Natural killer cell treated with Interleukin-12 subunit alpha and Interleukin-12 subunit beta and Interleukin-15 and Interleukin-18, amount 100 ng/mL, for 72 hours (primary cell): Measurements from ENCODE around the gene TMIGD1. TPM values are rescaled to one million over a fixed set of nuclear protein-coding genes. Genes with fewer than 3 reads are reported as not detected.
"Not testable (repeated sequence)": the region's sequence is repeated elsewhere in the genome, so short reads cannot be mapped to it uniquely, and the experiment has no call there.

Source experiments
- ATAC-seq, 2 donors: fragments of 150-1000 bp; cut with Tn5 transposase in 1 of 2; sonication (Bioruptor Pico), chemical (Tn5 transposase) in 1 of 2; 2 replicates each; pipeline ENCODE4 v1.10.0; 2021
- DNase-seq: peaks from one replicate; pipeline ENCODE4 v3.0.0; 2022; ENCODE audit warnings: low spot score
- H3K27ac Mint-ChIP-seq, 2 donors: 1 replicate in 1 of 2; 2 replicates in 1 of 2; pipeline ENCODE4 v1.8.0; 2022; ENCODE audit warnings: mixed read lengths in 2 of 2, mild to moderate bottlenecking in 1 of 2, moderate library complexity in 1 of 2
- H3K27me3 Mint-ChIP-seq, 2 donors: 1 replicate in 1 of 2; 2 replicates in 1 of 2; pipeline ENCODE4 v1.8.0; 2022; ENCODE audit warnings: mixed read lengths in 2 of 2
- H3K36me3 Mint-ChIP-seq: one replicate; pipeline ENCODE4 v1.8.0; 2022; ENCODE audit warnings: mixed read lengths
- H3K4me1 Mint-ChIP-seq, 2 donors: 1 replicate in 1 of 2; 2 replicates in 1 of 2; pipeline ENCODE4 v1.8.0; 2022; ENCODE audit warnings: low read depth in 2 of 2, mixed read lengths in 2 of 2, mild to moderate bottlenecking in 1 of 2
- H3K4me3 Mint-ChIP-seq: one replicate; pipeline ENCODE4 v1.8.0; 2022; ENCODE audit warnings: mixed read lengths
- H3K9me3 Mint-ChIP-seq: 2 replicates; pipeline ENCODE4 v1.8.0; 2022; ENCODE audit warnings: mixed read lengths
- total RNA-seq, 2 donors: library from RNA; stranded (reverse); gene quantifications; one replicate each; pipeline ENCODE4 v1.2.3, GENCODE V29; 2022

TMIGD1 gene
- total RNA-seq, 2 donors from 2014 or later = not detected

DNA sequence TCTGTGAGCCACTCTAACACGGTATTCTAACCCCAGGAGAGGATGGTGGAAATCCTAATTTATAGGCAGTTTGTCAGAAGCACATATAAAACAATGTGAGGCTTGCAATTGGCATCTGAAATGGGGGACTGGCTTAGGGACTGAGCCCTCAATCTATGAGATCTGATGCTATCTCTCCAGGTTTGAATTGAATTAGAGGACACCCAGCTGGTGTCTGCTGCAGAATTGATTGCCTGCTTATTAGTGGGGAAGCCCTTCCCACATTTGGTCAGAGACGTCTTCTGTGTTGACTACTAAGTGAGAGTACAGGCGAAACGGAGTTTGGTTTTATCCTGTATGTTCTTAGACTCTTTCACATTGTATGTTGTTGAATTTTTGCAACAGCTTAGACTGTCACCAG is 13.6 kb upstream of the TMIGD1 start:
- Mint-ChIP-seq H3K4me3 (no peak overlapping the region), H3K4me1 (peaks cover 25 to 28% of the 10 kb centered on the region in 2 donors), H3K9me3 (no peaks in the 10 kb centered on the region)

DNA sequence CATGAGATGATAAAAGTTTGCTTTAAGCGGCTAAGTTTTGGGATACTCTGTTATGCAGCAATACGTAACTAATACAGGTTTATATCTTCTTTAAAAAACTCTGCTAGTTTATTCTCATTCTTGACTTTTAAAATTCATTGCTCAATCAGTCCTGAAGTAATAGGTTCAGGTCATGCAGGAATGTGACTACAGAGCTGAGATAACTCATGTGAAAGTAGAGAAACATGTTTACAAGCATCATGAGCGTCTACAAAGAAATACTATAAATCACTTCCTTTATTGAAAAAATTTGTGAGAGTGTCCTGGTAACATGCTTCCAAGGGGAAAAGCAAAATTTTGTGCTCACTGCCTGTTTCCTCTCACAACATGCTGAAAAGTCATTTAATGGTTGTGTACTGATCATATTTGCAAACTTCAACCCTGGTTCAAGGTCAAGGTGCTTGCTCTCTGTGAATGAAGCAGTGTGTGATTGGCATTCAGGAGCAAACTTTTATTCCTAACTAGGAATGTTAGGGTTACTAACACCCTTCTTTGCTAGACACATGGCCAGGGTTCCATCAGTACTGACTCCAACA is 12.5 kb upstream of the TMIGD1 start:
- Mint-ChIP-seq H3K36me3 (no peaks in the 10 kb centered on the region), H3K27ac (peak overlapping the region in 1 of 2 donors; percentile 57), H3K27me3 (no peaks in the 10 kb centered on the region), H3K4me1 (peaks cover 16 to 19% of the 10 kb centered on the region in 2 donors), H3K9me3 (no peaks in the 10 kb centered on the region), H3K4me3 (no peak overlapping the region)
- DNase-seq (no peak), ATAC-seq (no peak)

More for the DNA sequence above, 13.6 kb upstream of the TMIGD1 start:
- DNase-seq (no peak), ATAC-seq (no peak)
- Mint-ChIP-seq H3K27me3 (no peaks in the 10 kb centered on the region), H3K27ac (no peak overlapping the region), H3K36me3 (no peaks in the 10 kb centered on the region)

DNA sequence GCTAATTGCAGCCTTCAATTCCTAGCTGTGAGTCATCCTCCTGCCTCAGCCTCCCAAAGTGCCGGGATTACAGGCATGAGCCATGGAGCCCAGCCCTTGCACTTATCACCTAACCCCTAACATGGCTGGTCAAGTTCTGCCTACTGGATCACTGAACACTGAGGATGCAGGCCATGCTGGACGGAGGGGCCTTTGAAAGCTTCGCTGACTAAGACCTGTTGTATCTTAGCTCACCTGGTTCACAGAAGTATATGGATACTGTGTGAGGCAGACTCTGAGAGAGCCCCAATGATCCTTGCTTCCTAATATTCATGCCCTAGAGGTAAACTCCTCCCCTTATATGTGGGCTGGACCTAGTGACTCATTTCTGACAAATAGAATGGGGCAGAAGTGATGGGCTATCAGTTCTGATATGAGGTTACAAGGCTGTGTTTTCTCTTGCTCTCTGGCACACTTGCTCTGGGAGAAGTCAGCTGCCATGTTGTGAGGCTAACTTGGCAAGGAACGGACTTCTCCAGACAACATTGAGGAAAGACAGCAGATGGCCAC is 11.7 kb upstream of the TMIGD1 start:
- peak overlapping the region in 1 of 2 donors; percentile 57 for H3K27ac Mint-ChIP-seq
- H3K4me1 Mint-ChIP-seq = peaks cover 12 to 16% of the 10 kb centered on the region in 2 donors
- H3K36me3 Mint-ChIP-seq = no peaks in the 10 kb centered on the region
- DNase-seq = no peak
- H3K9me3 Mint-ChIP-seq = no peaks in the 10 kb centered on the region
- no peaks in the 10 kb centered on the region for H3K27me3 Mint-ChIP-seq
- H3K4me3 Mint-ChIP-seq = no peak overlapping the region
- peak; percentile 79 to 80 for ATAC-seq

- Mint-ChIP-seq H3K4me1 (peaks cover 15 to 17% of the 10 kb centered on the region in 2 donors), H3K4me3 (no peak overlapping the region), H3K9me3 (no peaks in the 10 kb centered on the region), H3K27me3 (no peaks in the 10 kb centered on the region), H3K27ac (no peak overlapping the region), H3K36me3 (no peaks in the 10 kb centered on the region)
- ATAC-seq = no peak
- no peak for DNase-seq
Measured at GRCh38 chr17:30345089-30345433, 11.2 kb upstream of the TMIGD1 start.

- H3K4me3 Mint-ChIP-seq = no peak overlapping the region
- no peaks in the 10 kb centered on the region for H3K36me3 Mint-ChIP-seq
- no peaks in the 10 kb centered on the region for H3K9me3 Mint-ChIP-seq
- DNase-seq (no peak), ATAC-seq (no peak)
- H3K27me3 Mint-ChIP-seq = no peaks in the 10 kb centered on the region
- H3K27ac Mint-ChIP-seq = peak overlapping the region; percentile 6 to 33
- peaks cover 18% of the 10 kb centered on the region in 2 donors for H3K4me1 Mint-ChIP-seq
Measured at GRCh38 chr17:30344283-30345088, 10.6 kb upstream of the TMIGD1 start.

GRCh38 chr17:30343796-30344195 is 9.9 kb upstream of the TMIGD1 start:
- Mint-ChIP-seq H3K4me1 (peaks cover 16 to 18% of the 10 kb centered on the region in 2 donors), H3K9me3 (no peaks in the 10 kb centered on the region), H3K4me3 (no peak overlapping the region), H3K27me3 (no peaks in the 10 kb centered on the region), H3K36me3 (no peaks in the 10 kb centered on the region), H3K27ac (peak overlapping the region; percentile 6 to 29)
- no peak for DNase-seq
- ATAC-seq = no peak

DNA sequence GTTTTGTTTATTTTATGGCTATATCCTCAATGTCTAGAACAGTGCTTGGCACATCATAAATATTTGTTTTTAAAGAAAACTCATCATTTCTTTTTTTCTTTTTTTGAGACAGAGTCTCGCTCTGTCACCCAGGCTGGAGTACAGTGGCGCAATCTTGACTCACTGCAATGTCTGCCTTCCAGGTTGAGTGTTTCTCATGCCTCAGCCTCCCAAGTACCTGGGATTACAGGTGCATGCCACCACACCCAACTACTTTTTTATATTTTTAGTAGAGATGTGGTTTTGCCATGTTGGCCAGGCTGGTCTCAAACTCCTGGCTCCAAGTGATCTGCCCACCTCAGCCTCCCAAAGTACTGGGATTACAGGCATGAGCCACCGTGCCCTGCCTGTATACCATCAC is 9.4 kb upstream of the TMIGD1 start:
- H3K36me3 Mint-ChIP-seq, ATAC-seq, H3K4me3 Mint-ChIP-seq, DNase-seq, H3K9me3 Mint-ChIP-seq, H3K27me3 Mint-ChIP-seq: not testable (repeated sequence)
- peaks cover 16 to 18% of the 10 kb centered on the region in 2 donors for H3K4me1 Mint-ChIP-seq
- H3K27ac Mint-ChIP-seq = peak overlapping the region; percentile 6 to 69

DNA sequence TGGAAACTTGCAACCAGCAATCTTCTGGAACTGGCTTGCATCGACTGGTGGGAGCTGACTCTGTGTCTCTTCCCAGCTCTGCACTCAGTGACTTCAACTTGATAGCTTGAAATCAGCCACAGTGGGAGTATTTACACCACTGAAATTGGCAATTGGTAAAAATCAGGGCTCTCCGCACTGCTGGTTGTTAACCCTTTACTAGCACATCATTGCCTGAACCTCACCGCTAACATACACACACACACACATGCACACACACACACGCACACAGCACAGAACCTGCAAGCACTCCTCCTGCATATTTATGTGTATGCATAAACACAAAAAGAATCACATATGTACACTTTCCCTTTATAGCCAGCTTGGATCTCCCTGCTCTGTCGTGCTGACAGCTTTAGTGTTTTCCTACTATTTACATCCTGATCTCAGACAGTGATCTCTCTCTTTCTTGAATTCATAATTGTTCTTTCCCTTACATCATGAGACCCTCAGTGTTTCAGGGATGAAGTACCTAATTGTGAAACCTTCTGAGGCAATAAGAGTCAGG is 7.9 kb upstream of the TMIGD1 start:
- DNase-seq (no peak), ATAC-seq (no peak)
- H3K36me3 Mint-ChIP-seq = no peaks in the 10 kb centered on the region
- no peaks in the 10 kb centered on the region for H3K9me3 Mint-ChIP-seq
- no peaks in the 10 kb centered on the region for H3K27me3 Mint-ChIP-seq
- no peak overlapping the region for H3K27ac Mint-ChIP-seq
- peaks cover 17 to 19% of the 10 kb centered on the region in 2 donors for H3K4me1 Mint-ChIP-seq
- no peak overlapping the region for H3K4me3 Mint-ChIP-seq

- Mint-ChIP-seq H3K27me3 (no peaks in the 10 kb centered on the region), H3K4me3 (no peak overlapping the region), H3K4me1 (peaks cover 17 to 21% of the 10 kb centered on the region in 2 donors), H3K36me3 (no peaks in the 10 kb centered on the region), H3K27ac (peak overlapping the region in 1 of 2 donors; percentile 70), H3K9me3 (peaks cover 2% of the 10 kb centered on the region)
- ATAC-seq (no peak), DNase-seq (no peak)
Measured at GRCh38 chr17:30340801-30341356, 7.0 kb upstream of the TMIGD1 start.

DNA sequence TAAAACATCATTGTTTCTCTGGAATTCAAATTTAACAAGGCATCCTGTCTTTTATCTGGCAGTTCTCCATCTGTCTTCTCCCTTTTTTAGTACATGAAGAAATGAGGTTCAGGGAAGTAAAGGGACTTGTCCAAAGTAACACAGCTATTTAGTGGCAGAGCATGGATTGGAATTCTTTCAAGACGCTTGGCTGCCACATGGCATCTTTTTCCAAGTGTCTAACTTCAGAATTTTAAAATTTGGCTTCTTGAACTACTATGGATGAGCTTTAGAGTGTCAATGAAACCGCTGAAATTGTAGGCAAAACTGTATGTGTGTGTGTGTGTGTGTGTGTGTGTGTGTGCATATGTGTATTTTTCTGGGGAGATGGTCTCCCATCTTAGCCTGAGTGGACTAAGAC is 5.2 kb upstream of the TMIGD1 start:
- peaks cover 15 to 18% of the 10 kb centered on the region in 2 donors for H3K4me1 Mint-ChIP-seq
- no peak overlapping the region for H3K27ac Mint-ChIP-seq
- H3K4me3 Mint-ChIP-seq = no peak overlapping the region
- H3K27me3 Mint-ChIP-seq = no peaks in the 10 kb centered on the region
- no peak for ATAC-seq
- no peaks in the 10 kb centered on the region for H3K36me3 Mint-ChIP-seq
- no peak for DNase-seq
- H3K9me3 Mint-ChIP-seq = peaks cover 2% of the 10 kb centered on the region

- Mint-ChIP-seq H3K27ac (no peak overlapping the region), H3K9me3 (peaks cover 2% of the 10 kb centered on the region), H3K4me3 (no peak overlapping the region), H3K4me1 (peaks cover 22 to 29% of the 10 kb centered on the region in 2 donors), H3K27me3 (no peaks in the 10 kb centered on the region), H3K36me3 (no peaks in the 10 kb centered on the region)
- no peak for ATAC-seq
- DNase-seq = no peak
Measured at GRCh38 chr17:30337393-30337999, 3.6 kb upstream of the TMIGD1 start.

DNA sequence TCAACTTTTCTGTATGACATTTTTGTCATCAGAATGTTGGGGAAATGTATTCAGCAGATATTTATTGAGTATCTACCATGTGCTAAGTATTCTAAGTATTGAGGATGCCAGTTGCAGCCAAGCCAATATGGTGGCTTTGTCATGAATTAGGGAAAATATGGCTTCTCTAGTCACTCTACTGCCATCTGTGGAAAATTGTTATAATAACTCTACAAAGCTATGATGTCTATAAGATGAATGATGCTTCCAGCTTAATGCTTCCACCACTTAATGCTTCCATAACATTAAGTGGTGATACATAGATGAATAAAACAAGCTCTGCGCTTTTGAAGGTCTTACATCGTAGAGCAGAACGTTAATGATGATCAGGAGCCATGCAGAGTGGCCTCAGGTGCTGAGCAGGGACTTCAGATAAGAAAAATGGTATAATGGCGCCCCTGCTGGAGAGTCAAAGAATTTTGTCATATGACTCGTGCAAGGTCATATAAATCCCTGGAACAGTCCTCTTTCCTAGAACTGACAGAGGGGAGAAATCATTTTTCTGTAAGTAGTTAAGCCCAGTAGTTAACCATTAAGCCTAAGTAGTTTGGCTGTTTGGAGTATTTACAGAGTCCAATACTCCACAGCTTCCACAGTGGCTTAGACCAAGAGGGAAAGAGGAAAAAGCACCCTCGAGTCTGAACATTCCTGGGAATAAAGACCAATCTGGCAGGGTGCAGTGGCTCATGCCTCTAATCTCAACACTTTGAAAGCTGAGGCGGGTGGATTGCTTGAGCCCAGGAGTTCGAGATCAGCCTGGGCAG is 2.7 kb upstream of the TMIGD1 start:
- Mint-ChIP-seq H3K4me3 (no peak overlapping the region), H3K27ac (no peak overlapping the region)

GRCh38 chr17:30334421-30334820 is 564 bp upstream of the TMIGD1 start:
- ATAC-seq = no peak
- no peak overlapping the region for H3K27ac Mint-ChIP-seq
- H3K4me3 Mint-ChIP-seq = no peak overlapping the region
- peaks cover 2% of the 10 kb centered on the region for H3K9me3 Mint-ChIP-seq
- DNase-seq = no peak
- no peaks in the 10 kb centered on the region for H3K36me3 Mint-ChIP-seq
- peaks cover 26 to 36% of the 10 kb centered on the region in 2 donors for H3K4me1 Mint-ChIP-seq
- no peaks in the 10 kb centered on the region for H3K27me3 Mint-ChIP-seq

More for the DNA sequence above, 2.7 kb upstream of the TMIGD1 start:
- peaks cover 25 to 37% of the 10 kb centered on the region in 2 donors for H3K4me1 Mint-ChIP-seq
- H3K27me3 Mint-ChIP-seq = no peaks in the 10 kb centered on the region
- DNase-seq = peak; percentile 79
- H3K36me3 Mint-ChIP-seq = no peaks in the 10 kb centered on the region
- peaks cover 2% of the 10 kb centered on the region for H3K9me3 Mint-ChIP-seq
- ATAC-seq = peak in 1 of 2 donors; percentile 39
